ENCODE results near the gene VTI1A.

VTI1A gene

GRCh38 chr10:112512294-112512693 lies 65.3 kb downstream of the VTI1A start:
- Histone ChIP-seq H3K27me3 (ENCODE audit: insufficient read depth, low read length, poor library complexity, severe bottlenecking) (no peaks in the 10 kb centered on the region), H4K20me1 (ENCODE audit: insufficient read depth, low read length, poor library complexity, severe bottlenecking) (no peaks in the 10 kb centered on the region), H2AFZ (ENCODE audit: low read length) (no peak overlapping the region), H3K36me3 (ENCODE audit: insufficient read depth, low read length) (no peaks in the 10 kb centered on the region; the same call in 1 of the 2 replicates), H3K79me2 (ENCODE audit: insufficient read depth, low read length) (peaks cover 9% of the 10 kb centered on the region), H3K9me3 (ENCODE audit: insufficient read depth, low read depth, low read length) (no peaks in the 10 kb centered on the region), H3K4me3 (ENCODE audit: low read length, poor library complexity, severe bottlenecking) (no peak overlapping the region), H3K4me2 (ENCODE audit: low read depth, low read length, poor library complexity, severe bottlenecking) (no peak overlapping the region), H3K4me1 (ENCODE audit: insufficient read depth, low read length, poor library complexity, severe bottlenecking) (no peaks in the 10 kb centered on the region), H3K9ac (ENCODE audit: low read depth, low read length, poor library complexity, severe bottlenecking) (no peak overlapping the region), H3F3A (ENCODE audit: low read depth) (no peaks in the 10 kb centered on the region), H3K9me2 (replicated peaks; ENCODE audit: low read depth, low read length) (no peaks in the 10 kb centered on the region)
- TF ChIP-seq EZH2phosphoT487 (IDR thresholded peaks at IDR 0.05; ENCODE audit: borderline replicate concordance) (no peak), CTCF (conservative IDR thresholded peaks at IDR 0.05; ENCODE audit: low read length) (no peak)

- Histone ChIP-seq H3K4me2 (ENCODE audit: low read depth, low read length, poor library complexity, severe bottlenecking) (no peak overlapping the region), H3K36me3 (ENCODE audit: insufficient read depth, low read length) (no peaks in the 10 kb centered on the region; the same call in 1 of the 2 replicates)
Observed at GRCh38 chr10:112515126-112515525, 68.1 kb downstream of the VTI1A start.

GRCh38 chr10:112515852-112516251 lies 68.8 kb downstream of the VTI1A start:
- Histone ChIP-seq H3K36me3 (ENCODE audit: insufficient read depth, low read length) (no peaks in the 10 kb centered on the region; the same call in 1 of the 2 replicates), H3K79me2 (ENCODE audit: insufficient read depth, low read length) (peaks cover 9% of the 10 kb centered on the region), H4K20me1 (ENCODE audit: insufficient read depth, low read length, poor library complexity, severe bottlenecking) (peaks cover 7% of the 10 kb centered on the region)

More at GRCh38 chr10:112515126-112515525, 68.1 kb downstream of the VTI1A start:
- no peak overlapping the region for H3K4me3 ChIP-seq (ENCODE audit: low read length, poor library complexity, severe bottlenecking)
- no peaks in the 10 kb centered on the region for H3K9me3 ChIP-seq (ENCODE audit: insufficient read depth, low read depth, low read length)
- H3F3A ChIP-seq (ENCODE audit: low read depth), result no peaks in the 10 kb centered on the region
- no peak for TF ChIP-seq EZH2phosphoT487 (IDR thresholded peaks at IDR 0.05; ENCODE audit: borderline replicate concordance)
- no peak for TF ChIP-seq CTCF (conservative IDR thresholded peaks at IDR 0.05; ENCODE audit: low read length)
- no peaks in the 10 kb centered on the region for H3K27me3 ChIP-seq (ENCODE audit: insufficient read depth, low read length, poor library complexity, severe bottlenecking)
- no peak overlapping the region for H3K9ac ChIP-seq (ENCODE audit: low read depth, low read length, poor library complexity, severe bottlenecking)
- H2AFZ ChIP-seq (ENCODE audit: low read length), result no peak overlapping the region
- no peaks in the 10 kb centered on the region for H3K4me1 ChIP-seq (ENCODE audit: insufficient read depth, low read length, poor library complexity, severe bottlenecking)
- peaks cover 7% of the 10 kb centered on the region for H4K20me1 ChIP-seq (ENCODE audit: insufficient read depth, low read length, poor library complexity, severe bottlenecking)
- H3K79me2 ChIP-seq (ENCODE audit: insufficient read depth, low read length), result peaks cover 9% of the 10 kb centered on the region
- H3K9me2 ChIP-seq (replicated peaks; ENCODE audit: low read depth, low read length), result no peaks in the 10 kb centered on the region

More at GRCh38 chr10:112515852-112516251, 68.8 kb downstream of the VTI1A start:
- H3F3A ChIP-seq (ENCODE audit: low read depth), result no peaks in the 10 kb centered on the region
- no peak overlapping the region for H3K4me2 ChIP-seq (ENCODE audit: low read depth, low read length, poor library complexity, severe bottlenecking)
- no peak overlapping the region for H3K4me3 ChIP-seq (ENCODE audit: low read length, poor library complexity, severe bottlenecking)
- no peaks in the 10 kb centered on the region for H3K27me3 ChIP-seq (ENCODE audit: insufficient read depth, low read length, poor library complexity, severe bottlenecking)
- H3K9ac ChIP-seq (ENCODE audit: low read depth, low read length, poor library complexity, severe bottlenecking), result no peak overlapping the region
- no peak overlapping the region for H2AFZ ChIP-seq (ENCODE audit: low read length)
- TF ChIP-seq CTCF (conservative IDR thresholded peaks at IDR 0.05; ENCODE audit: low read length), result no peak
- no peak for TF ChIP-seq EZH2phosphoT487 (IDR thresholded peaks at IDR 0.05; ENCODE audit: borderline replicate concordance)
- no peaks in the 10 kb centered on the region for H3K4me1 ChIP-seq (ENCODE audit: insufficient read depth, low read length, poor library complexity, severe bottlenecking)
- no peaks in the 10 kb centered on the region for H3K9me2 ChIP-seq (replicated peaks; ENCODE audit: low read depth, low read length)
- H3K9me3 ChIP-seq (ENCODE audit: insufficient read depth, low read depth, low read length), result no peaks in the 10 kb centered on the region

Measured in Loucy (cell line).